Measurements from ENCODE around the gene FGF14.

The FGF14 gene

GRCh38 chr13:102233566-102234208 lies 168.2 kb downstream of the FGF14 start:
- H3K4me3 Mint-ChIP-seq: no peak overlapping the region
- H3K9me3 Mint-ChIP-seq: no peaks in the 10 kb centered on the region
- no peaks in the 10 kb centered on the region for H3K36me3 Mint-ChIP-seq (ENCODE audit: low read depth)
- H3K27ac Mint-ChIP-seq: no peak overlapping the region
- H3K4me1 Mint-ChIP-seq (ENCODE audit: low read depth): no peaks in the 10 kb centered on the region
- peaks cover 13% of the 10 kb centered on the region for H3K27me3 Mint-ChIP-seq

GRCh38 chr13:102231479-102231878 lies 170.4 kb downstream of the FGF14 start:
- Mint-ChIP-seq H3K27me3 (peaks cover 6% of the 10 kb centered on the region), H3K4me3 (no peak overlapping the region), H3K36me3 (ENCODE audit: low read depth) (no peaks in the 10 kb centered on the region), H3K4me1 (ENCODE audit: low read depth) (no peaks in the 10 kb centered on the region), H3K9me3 (no peaks in the 10 kb centered on the region), H3K27ac (no peak overlapping the region)

- no peak overlapping the region for H3K4me3 Mint-ChIP-seq
- H3K27me3 Mint-ChIP-seq: peaks cover under 1% of the 10 kb centered on the region
- H3K27ac Mint-ChIP-seq: no peak overlapping the region
- H3K36me3 Mint-ChIP-seq (ENCODE audit: low read depth): no peaks in the 10 kb centered on the region
- no peaks in the 10 kb centered on the region for H3K4me1 Mint-ChIP-seq (ENCODE audit: low read depth)
- H3K9me3 Mint-ChIP-seq: no peaks in the 10 kb centered on the region
Measured at GRCh38 chr13:102227741-102228140, 174.1 kb downstream of the FGF14 start.

GRCh38 chr13:102226591-102226990 lies 175.3 kb downstream of the FGF14 start:
- no peak overlapping the region for H3K27ac Mint-ChIP-seq

GRCh38 chr13:102225892-102226291 lies 176.0 kb downstream of the FGF14 start:
- no peaks in the 10 kb centered on the region for H3K27me3 Mint-ChIP-seq
- no peaks in the 10 kb centered on the region for H3K9me3 Mint-ChIP-seq
- H3K36me3 Mint-ChIP-seq (ENCODE audit: low read depth): no peaks in the 10 kb centered on the region
- no peaks in the 10 kb centered on the region for H3K4me1 Mint-ChIP-seq (ENCODE audit: low read depth)
- H3K27ac Mint-ChIP-seq: no peak overlapping the region
- H3K4me3 Mint-ChIP-seq: no peak overlapping the region

More at GRCh38 chr13:102226591-102226990, 175.3 kb downstream of the FGF14 start:
- Mint-ChIP-seq H3K27me3 (no peaks in the 10 kb centered on the region), H3K4me3 (no peak overlapping the region), H3K36me3 (ENCODE audit: low read depth) (no peaks in the 10 kb centered on the region), H3K4me1 (ENCODE audit: low read depth) (no peaks in the 10 kb centered on the region), H3K9me3 (no peaks in the 10 kb centered on the region)

GRCh38 chr13:102220681-102221228 lies 181.1 kb downstream of the FGF14 start:
- no peaks in the 10 kb centered on the region for H3K9me3 Mint-ChIP-seq
- H3K27ac Mint-ChIP-seq: no peak overlapping the region
- H3K27me3 Mint-ChIP-seq: peaks cover 6% of the 10 kb centered on the region
- no peak overlapping the region for H3K4me3 Mint-ChIP-seq
- H3K36me3 Mint-ChIP-seq (ENCODE audit: low read depth): no peaks in the 10 kb centered on the region
- no peaks in the 10 kb centered on the region for H3K4me1 Mint-ChIP-seq (ENCODE audit: low read depth)

GRCh38 chr13:102214956-102215355 lies 186.9 kb downstream of the FGF14 start:
- H3K27me3 Mint-ChIP-seq: peaks cover 7% of the 10 kb centered on the region
- no peaks in the 10 kb centered on the region for H3K36me3 Mint-ChIP-seq (ENCODE audit: low read depth)
- no peak overlapping the region for H3K4me3 Mint-ChIP-seq
- H3K27ac Mint-ChIP-seq: no peak overlapping the region
- H3K9me3 Mint-ChIP-seq: no peaks in the 10 kb centered on the region
- H3K4me1 Mint-ChIP-seq (ENCODE audit: low read depth): no peaks in the 10 kb centered on the region

- H3K4me1 Mint-ChIP-seq (ENCODE audit: low read depth): no peaks in the 10 kb centered on the region
- no peak overlapping the region for H3K4me3 Mint-ChIP-seq
- no peaks in the 10 kb centered on the region for H3K36me3 Mint-ChIP-seq (ENCODE audit: low read depth)
- H3K27ac Mint-ChIP-seq: no peak overlapping the region
- H3K9me3 Mint-ChIP-seq: no peaks in the 10 kb centered on the region
- peaks cover 10% of the 10 kb centered on the region for H3K27me3 Mint-ChIP-seq
Measured at GRCh38 chr13:102212729-102213128, 189.1 kb downstream of the FGF14 start.

GRCh38 chr13:102208347-102208746 lies 193.5 kb downstream of the FGF14 start:
- Mint-ChIP-seq H3K9me3 (no peaks in the 10 kb centered on the region), H3K27me3 (peaks cover 7% of the 10 kb centered on the region), H3K27ac (no peak overlapping the region), H3K36me3 (ENCODE audit: low read depth) (no peaks in the 10 kb centered on the region), H3K4me1 (ENCODE audit: low read depth) (no peaks in the 10 kb centered on the region), H3K4me3 (no peak overlapping the region)

- peaks cover 4% of the 10 kb centered on the region for H3K27me3 Mint-ChIP-seq
- no peaks in the 10 kb centered on the region for H3K36me3 Mint-ChIP-seq (ENCODE audit: low read depth)
- H3K4me3 Mint-ChIP-seq: no peak overlapping the region
- no peaks in the 10 kb centered on the region for H3K9me3 Mint-ChIP-seq
- no peaks in the 10 kb centered on the region for H3K4me1 Mint-ChIP-seq (ENCODE audit: low read depth)
- H3K27ac Mint-ChIP-seq: no peak overlapping the region
Measured at GRCh38 chr13:102207680-102208342, 194.0 kb downstream of the FGF14 start.

GRCh38 chr13:102203718-102204117 lies 198.1 kb downstream of the FGF14 start:
- no peak overlapping the region for H3K27ac Mint-ChIP-seq
- H3K36me3 Mint-ChIP-seq (ENCODE audit: low read depth): no peaks in the 10 kb centered on the region

GRCh38 chr13:102198418-102199311 lies 203.2 kb downstream of the FGF14 start:
- Mint-ChIP-seq H3K4me3 (no peak overlapping the region), H3K27me3 (peaks cover 6% of the 10 kb centered on the region), H3K4me1 (ENCODE audit: low read depth) (no peaks in the 10 kb centered on the region), H3K27ac (no peak overlapping the region), H3K9me3 (no peaks in the 10 kb centered on the region), H3K36me3 (ENCODE audit: low read depth) (no peaks in the 10 kb centered on the region)

More at GRCh38 chr13:102203718-102204117, 198.1 kb downstream of the FGF14 start:
- Mint-ChIP-seq H3K4me1 (ENCODE audit: low read depth) (no peaks in the 10 kb centered on the region), H3K9me3 (no peaks in the 10 kb centered on the region), H3K4me3 (no peak overlapping the region), H3K27me3 (peaks cover 4% of the 10 kb centered on the region)

- H3K27me3 Mint-ChIP-seq: peaks cover 6% of the 10 kb centered on the region
- H3K36me3 Mint-ChIP-seq (ENCODE audit: low read depth): no peaks in the 10 kb centered on the region
- H3K9me3 Mint-ChIP-seq: peaks cover 7% of the 10 kb centered on the region
- no peak overlapping the region for H3K27ac Mint-ChIP-seq
- no peaks in the 10 kb centered on the region for H3K4me1 Mint-ChIP-seq (ENCODE audit: low read depth)
- no peak overlapping the region for H3K4me3 Mint-ChIP-seq
Measured at GRCh38 chr13:102197193-102197592, 204.7 kb downstream of the FGF14 start.

- Mint-ChIP-seq H3K4me3 (no peak overlapping the region), H3K36me3 (ENCODE audit: low read depth) (no peaks in the 10 kb centered on the region), H3K27me3 (peaks cover 6% of the 10 kb centered on the region), H3K9me3 (peaks cover 7% of the 10 kb centered on the region), H3K4me1 (ENCODE audit: low read depth) (no peaks in the 10 kb centered on the region), H3K27ac (no peak overlapping the region)
Measured at GRCh38 chr13:102195566-102196462, 206.0 kb downstream of the FGF14 start.

Data from stimulated activated naive CD8-positive, alpha-beta T cell treated with anti-CD3 and anti-CD28 coated beads, Interleukin-15, Interleukin-2, amounts not matched to agents 100 ng/mL and 50 ng/mL, for 24 hours (primary cell).